GM08714 (cell line): ENCODE results near the gene PCDHA8.
"Not testable (repeated sequence)": the region's sequence is repeated elsewhere in the genome, so short reads cannot be mapped to it uniquely, and the experiment has no call there.

Experiments
- H3K4me3 ChIP-seq: fragments of 200-500 bp; sonication (Bioruptor generic); 2 replicates; pipeline ENCODE4 v1.5.1; 2014; ENCODE audit warnings: mild to moderate bottlenecking, low read length, inconsistent platforms
- ZNF274 ChIP-seq: IDR thresholded peaks from 2 replicates; pipeline ENCODE4 v1.6.1; 2012; ENCODE audit warnings: mild to moderate bottlenecking, low read depth, low read length

Gene PCDHA8

DNA sequence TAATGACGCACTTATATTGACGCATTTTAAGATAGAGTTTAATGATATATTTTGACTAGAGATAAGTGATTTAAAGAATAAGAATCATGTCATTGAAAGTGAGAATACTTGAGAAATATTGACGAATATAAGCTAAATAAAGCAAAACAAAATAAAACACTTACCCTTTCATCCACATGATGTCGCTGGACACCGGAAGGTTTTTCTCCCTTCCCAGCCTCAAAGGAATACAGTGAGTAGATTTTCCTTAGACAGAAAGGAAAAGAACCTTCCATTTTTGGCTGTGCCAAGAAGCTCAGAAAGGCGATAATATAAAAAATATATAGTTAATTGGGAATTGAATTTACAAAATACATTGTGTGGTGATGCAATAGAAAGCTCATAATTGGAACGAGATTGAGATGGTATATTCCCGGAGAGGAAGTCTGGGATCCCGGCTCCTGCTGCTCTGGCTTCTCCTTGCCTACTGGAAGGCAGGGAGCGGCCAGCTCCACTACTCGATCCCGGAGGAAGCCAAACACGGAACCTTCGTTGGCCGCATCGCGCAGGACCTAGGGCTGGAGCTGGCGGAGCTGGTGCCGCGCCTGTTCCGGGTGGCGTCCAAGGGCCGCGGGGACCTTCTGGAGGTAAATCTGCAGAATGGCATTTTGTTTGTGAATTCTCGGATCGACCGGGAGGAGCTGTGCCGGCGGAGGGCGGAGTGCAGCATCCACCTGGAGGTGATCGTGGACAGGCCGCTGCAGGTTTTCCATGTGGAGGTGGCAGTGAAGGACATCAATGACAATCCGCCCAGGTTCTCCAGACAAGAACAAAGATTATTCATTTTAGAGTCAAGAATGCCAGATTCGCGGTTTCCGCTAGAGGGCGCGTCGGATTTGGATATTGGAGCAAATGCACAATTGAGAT is 19.4 kb upstream of the PCDHA8 start, which contains the start of gene PCDHA5:
Gene PCDHA5, plus strand, starts transcription at position 239 of the 906 bp plus-strand sequence.
- no peak within 1 kb of the TSS for H3K4me3 ChIP-seq
- no peak for TF ChIP-seq ZNF274

DNA sequence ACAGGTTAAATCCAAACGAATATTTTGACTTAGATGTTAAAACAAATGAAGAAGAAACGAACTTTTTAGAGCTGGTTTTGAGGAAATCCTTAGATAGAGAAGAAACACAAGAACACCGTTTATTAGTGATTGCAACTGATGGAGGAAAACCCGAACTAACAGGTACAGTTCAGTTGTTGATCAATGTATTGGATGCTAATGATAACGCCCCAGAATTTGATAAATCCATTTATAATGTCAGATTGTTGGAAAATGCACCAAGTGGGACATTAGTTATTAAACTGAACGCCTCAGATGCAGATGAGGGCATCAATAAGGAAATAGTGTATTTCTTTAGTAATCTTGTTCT is 18.7 kb upstream of the PCDHA8 start:
- TF ChIP-seq ZNF274, result no peak
- no peak overlapping the region for H3K4me3 ChIP-seq

DNA sequence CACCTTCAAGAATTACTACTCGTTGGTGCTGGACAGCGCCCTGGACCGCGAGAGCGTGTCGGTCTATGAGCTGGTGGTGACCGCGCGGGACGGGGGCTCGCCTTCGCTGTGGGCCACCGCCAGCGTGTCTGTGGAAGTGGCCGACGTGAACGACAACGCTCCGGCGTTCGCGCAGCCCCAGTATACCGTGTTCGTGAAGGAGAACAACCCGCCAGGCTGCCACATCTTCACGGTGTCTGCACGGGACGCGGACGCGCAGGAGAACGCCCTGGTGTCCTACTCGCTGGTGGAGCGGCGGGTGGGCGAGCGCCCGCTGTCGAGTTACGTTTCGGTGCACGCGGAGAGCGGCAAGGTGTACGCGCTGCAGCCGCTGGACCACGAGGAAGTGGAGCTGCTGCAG is 18.0 kb upstream of the PCDHA8 start:
- H3K4me3 ChIP-seq, result not testable (repeated sequence)

DNA sequence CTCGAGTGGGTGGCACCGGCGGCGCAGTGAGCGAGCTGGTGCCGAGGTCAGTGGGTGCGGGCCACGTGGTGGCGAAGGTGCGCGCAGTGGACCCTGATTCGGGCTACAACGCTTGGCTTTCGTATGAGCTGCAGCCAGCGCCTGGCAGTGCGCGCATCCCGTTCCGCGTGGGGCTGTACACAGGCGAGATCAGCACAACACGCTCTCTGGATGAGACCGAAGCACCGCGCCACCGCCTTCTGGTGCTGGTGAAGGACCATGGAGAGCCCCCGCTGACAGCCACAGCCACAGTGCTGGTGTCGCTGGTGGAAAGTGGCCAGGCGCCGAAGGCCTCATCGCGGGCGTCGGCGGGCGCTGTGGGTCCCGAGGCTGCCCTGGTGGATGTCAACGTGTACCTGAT is 17.5 kb upstream of the PCDHA8 start:
- TF ChIP-seq ZNF274, result no peak
- H3K4me3 ChIP-seq, result no peak overlapping the region

DNA sequence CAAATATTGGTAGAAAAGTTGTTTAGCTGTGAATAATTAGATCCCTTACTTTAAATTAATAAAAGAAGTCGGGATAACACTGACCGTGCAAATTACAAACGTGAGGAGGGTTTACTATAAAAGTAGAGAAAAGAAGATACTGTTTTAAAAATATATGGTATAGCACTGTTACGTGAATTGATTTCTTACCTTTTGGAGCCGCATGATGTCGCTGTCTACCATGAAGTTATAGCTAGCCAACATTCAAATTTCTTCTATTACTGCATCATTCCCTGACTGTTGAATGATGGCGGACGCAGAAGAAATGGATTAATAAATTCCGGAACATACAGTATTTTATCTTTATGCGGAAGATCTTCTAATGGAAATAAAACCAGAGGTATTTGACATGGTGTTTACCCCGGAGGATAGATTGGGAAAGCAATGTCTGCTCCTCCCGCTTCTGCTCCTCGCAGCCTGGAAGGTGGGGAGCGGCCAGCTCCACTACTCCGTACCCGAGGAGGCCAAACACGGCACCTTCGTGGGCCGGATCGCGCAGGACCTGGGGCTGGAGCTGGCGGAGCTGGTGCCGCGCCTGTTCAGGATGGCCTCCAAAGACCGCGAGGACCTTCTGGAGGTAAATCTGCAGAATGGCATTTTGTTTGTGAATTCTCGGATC is 13.2 kb upstream of the PCDHA8 start, which contains the start of gene PCDHA6:
Gene PCDHA6, plus strand, starts transcription at position 257 of the 658 bp plus-strand sequence. Its CDS starts 132 bp downstream, at position 389.
- TF ChIP-seq ZNF274, result no peak
- no peak within 1 kb of the TSS for H3K4me3 ChIP-seq

DNA sequence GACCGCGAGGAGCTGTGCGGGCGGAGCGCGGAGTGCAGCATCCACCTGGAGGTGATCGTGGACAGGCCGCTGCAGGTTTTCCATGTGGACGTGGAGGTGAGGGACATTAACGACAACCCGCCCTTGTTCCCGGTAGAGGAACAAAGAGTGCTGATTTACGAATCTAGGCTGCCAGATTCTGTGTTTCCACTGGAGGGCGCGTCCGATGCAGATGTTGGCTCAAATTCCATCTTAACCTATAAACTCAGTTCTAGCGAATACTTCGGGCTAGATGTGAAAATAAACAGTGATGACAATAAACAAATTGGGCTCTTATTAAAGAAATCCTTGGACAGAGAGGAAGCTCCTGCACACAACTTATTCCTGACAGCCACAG is 12.6 kb upstream of the PCDHA8 start:
- no peak for TF ChIP-seq ZNF274
- no peak overlapping the region for H3K4me3 ChIP-seq

DNA sequence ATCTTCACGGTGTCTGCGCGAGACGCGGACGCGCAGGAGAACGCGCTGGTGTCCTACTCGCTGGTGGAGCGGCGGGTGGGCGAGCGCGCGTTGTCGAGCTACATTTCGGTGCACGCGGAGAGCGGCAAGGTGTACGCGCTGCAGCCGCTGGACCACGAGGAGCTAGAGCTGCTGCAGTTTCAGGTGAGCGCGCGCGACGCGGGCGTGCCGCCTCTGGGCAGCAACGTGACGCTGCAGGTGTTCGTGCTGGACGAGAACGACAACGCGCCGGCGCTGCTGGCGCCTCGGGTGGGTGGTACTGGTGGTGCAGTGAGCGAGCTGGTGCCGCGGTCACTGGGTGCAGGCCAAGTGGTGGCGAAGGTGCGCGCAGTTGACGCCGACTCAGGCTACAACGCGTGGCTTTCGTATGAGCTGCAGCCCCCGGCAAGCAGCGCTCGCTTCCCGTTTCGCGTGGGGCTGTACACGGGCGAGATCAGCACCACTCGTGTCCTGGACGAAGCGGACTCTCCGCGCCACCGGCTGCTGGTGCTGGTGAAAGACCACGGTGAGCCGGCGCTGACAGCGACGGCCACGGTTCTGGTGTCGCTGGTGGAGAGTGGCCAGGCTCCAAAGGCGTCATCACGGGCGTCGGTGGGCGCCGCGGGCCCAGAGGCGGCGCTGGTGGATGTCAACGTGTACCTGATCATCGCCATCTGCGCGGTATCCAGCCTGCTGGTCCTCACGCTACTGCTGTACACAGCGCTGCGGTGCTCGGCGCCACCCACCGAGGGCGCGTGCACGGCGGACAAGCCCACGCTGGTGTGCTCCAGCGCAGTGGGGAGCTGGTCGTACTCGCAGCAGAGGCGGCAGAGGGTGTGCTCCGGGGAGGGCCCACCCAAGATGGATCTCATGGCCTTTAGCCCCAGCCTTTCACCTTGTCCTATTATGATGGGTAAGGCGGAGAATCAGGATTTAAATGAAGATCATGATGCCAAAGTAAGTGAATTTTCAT is 11.2 kb upstream of the PCDHA8 start:
- not testable (repeated sequence) for H3K4me3 ChIP-seq

DNA sequence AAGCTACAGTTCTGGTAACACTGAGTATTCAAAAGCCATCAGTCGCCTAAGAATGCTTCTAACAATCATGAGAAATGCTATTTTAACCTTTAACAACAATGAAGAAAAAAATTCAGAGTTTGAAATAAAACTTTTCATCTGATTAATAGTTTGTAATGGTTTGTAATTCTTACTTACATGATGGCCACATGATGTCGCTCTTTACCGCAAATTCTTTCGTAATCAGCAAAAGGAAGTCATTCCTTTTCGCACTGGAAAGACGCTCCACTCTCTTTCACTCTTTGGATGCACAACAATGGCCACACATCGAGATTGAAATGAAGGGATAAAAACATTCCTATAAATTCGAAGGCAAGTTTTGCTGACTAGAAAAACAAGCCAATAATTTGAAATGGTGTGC is 7.0 kb upstream of the PCDHA8 start, which contains the start of gene PCDHA7:
Gene PCDHA7, plus strand, starts transcription at position 277 of the 400 bp plus-strand sequence. Its CDS starts 115 bp downstream, at position 392.
- TF ChIP-seq ZNF274, result no peak

DNA sequence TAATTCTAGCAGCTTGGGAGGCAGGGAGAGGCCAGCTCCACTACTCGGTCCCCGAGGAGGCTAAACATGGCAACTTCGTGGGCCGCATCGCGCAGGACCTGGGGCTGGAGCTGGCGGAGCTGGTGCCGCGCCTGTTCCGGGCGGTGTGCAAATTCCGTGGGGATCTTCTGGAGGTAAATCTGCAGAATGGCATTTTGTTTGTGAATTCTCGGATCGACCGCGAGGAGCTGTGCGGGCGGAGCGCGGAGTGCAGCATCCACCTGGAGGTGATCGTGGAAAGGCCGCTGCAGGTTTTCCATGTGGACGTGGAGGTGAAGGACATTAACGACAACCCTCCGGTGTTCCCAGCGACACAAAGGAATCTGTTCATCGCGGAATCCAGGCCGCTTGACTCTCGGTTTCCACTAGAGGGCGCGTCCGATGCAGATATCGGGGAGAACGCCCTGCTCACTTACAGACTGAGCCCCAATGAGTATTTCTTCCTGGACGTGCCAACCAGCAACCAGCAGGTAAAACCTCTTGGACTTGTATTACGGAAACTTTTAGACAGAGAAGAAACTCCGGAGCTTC is 6.5 kb upstream of the PCDHA8 start:
- not testable (repeated sequence) for H3K4me3 ChIP-seq

More for the DNA sequence above, 7.0 kb upstream of the PCDHA8 start, which contains the start of gene PCDHA7:
- H3K4me3 ChIP-seq, result no peak within 1 kb of the TSS

DNA sequence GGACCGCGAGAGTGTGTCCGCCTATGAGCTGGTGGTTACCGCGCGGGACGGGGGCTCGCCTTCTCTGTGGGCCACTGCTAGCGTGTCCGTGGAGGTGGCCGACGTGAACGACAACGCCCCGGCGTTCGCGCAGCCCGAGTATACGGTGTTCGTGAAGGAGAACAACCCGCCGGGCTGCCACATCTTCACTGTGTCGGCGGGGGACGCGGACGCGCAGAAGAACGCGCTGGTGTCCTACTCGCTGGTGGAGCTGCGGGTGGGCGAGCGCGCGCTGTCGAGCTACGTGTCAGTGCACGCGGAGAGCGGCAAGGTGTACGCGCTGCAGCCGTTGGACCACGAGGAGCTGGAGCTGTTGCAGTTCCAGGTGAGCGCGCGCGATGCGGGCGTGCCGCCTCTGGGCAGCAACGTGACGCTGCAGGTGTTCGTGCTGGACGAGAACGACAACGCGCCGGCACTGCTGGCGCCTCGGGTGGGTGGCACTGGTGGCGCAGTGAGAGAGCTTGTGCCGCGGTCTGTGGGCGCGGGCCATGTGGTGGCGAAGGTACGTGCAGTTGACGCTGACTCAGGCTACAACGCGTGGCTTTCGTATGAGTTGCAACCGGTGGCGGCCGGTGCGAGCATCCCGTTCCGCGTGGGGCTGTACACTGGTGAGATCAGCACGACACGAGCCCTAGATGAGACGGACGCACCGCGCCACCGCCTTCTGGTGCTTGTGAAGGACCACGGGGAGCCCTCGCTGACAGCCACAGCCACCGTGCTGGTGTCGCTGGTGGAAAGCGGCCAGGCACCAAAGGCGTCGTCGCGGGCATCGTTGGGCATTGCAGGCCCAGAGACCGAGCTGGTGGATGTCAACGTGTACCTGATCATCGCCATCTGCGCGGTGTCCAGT is 5.1 kb upstream of the PCDHA8 start:
- TF ChIP-seq ZNF274, result no peak
- H3K4me3 ChIP-seq, result no peak overlapping the region

DNA sequence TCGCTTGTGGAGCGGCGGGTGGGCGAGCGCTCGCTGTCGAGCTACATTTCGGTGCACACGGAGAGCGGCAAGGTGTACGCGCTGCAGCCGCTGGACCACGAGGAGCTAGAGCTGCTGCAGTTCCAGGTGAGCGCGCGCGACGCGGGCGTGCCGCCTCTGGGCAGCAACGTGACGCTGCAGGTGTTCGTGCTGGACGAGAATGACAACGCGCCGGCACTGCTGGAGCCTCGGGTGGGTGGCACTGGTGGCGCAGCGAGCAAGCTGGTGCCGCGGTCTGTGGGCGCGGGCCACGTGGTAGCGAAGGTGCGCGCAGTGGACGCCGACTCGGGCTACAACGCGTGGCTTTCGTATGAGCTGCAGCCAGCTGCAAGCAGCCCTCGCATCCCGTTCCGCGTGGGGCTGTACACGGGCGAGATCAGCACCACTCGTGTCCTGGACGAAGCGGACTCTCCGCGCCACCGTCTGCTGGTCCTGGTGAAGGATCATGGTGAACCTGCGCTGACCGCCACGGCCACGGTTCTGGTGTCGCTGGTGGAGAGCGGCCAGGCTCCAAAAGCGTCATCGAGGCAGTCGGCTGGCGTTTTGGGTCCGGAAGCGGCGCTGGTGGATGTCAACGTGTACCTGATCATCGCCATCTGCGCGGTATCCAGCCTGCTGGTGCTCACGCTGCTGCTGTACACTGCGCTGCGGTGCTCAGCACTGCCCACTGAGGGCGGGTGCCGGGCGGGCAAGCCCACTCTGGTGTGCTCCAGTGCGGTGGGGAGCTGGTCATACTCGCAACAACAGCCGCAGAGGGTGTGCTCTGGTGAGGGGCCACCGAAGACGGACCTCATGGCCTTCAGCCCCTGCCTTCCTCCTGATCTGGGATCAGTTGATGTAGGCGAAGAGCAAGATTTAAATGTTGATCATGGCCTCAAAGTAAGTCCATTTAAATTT is 2.1 kb downstream of the PCDHA8 start:
- no peak for TF ChIP-seq ZNF274
- no peak overlapping the region for H3K4me3 ChIP-seq

DNA sequence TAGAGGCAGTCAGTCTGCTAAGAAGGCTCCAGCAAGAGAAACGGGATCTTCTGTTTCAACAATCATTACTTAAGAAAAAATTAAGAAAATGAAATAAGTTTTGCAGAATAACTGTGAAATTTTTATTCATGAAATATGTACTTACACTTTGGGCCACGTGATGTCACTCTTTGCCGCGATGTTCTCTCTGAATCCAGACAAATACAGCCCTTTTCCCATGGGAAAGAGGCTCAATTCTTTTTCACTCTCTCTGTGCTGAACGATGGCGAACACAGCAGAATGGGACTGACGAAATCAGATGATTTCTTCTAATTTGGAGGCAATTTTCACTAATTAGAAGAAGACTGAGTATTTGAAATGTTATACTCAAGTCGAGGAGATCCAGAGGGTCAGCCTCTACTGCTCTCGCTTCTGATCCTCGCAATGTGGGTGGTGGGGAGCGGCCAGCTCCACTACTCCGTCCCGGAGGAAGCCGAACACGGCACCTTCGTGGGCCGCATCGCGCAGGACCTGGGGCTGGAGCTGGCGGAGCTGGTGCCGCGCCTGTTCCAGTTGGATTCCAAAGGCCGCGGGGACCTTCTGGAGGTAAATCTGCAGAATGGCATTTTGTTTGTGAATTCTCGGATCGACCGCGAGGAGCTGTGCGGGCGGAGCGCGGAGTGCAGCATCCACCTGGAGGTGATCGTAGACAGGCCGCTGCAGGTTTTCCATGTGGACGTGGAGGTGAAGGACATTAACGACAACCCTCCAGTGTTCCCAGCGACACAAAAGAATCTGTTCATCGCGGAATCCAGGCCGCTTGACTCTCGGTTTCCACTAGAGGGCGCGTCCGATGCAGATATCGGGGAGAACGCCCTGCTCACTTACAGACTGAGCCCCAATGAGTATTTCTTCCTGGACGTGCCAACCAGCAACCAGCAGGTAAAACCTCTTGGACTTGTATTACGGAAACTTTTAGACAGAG is 7.4 kb downstream of the PCDHA8 start, which contains the start of gene PCDHA9:
Gene PCDHA9, plus strand, starts transcription at position 244 of the 964 bp plus-strand sequence. Its CDS starts 114 bp downstream, at position 358.
- not testable (repeated sequence) for H3K4me3 ChIP-seq

DNA sequence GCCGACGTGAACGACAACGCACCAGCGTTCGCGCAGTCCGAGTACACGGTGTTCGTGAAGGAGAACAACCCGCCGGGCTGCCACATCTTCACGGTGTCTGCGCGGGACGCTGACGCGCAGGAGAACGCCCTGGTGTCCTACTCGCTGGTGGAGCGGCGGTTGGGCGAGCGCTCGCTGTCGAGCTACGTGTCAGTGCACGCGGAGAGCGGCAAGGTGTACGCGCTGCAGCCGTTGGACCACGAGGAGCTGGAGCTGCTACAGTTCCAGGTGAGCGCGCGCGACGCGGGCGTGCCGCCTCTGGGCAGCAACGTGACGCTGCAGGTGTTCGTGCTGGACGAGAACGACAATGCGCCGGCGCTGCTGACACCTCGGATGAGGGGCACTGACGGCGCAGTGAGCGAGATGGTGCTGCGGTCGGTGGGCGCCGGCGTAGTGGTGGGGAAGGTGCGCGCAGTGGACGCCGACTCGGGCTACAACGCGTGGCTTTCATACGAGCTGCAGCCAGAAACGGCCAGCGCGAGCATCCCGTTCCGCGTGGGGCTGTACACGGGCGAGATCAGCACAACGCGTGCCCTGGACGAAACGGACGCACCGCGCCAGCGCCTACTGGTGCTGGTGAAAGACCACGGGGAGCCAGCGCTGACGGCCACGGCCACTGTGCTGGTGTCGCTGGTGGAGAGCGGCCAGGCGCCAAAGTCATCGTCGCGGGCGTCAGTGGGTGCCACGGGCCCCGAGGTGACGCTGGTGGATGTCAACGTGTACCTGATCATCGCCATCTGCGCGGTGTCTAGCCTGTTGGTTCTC is 9.0 kb downstream of the PCDHA8 start:
- H3K4me3 ChIP-seq, result not testable (repeated sequence)
